ENCODE measurements around the gene LUZP2. TPM values are rescaled to one million over a fixed set of nuclear protein-coding genes. Genes with fewer than 3 reads are reported as not detected.

LUZP2 gene
- polyA plus RNA-seq, 1 donor from 2014 or later: 15.5 TPM

DNA sequence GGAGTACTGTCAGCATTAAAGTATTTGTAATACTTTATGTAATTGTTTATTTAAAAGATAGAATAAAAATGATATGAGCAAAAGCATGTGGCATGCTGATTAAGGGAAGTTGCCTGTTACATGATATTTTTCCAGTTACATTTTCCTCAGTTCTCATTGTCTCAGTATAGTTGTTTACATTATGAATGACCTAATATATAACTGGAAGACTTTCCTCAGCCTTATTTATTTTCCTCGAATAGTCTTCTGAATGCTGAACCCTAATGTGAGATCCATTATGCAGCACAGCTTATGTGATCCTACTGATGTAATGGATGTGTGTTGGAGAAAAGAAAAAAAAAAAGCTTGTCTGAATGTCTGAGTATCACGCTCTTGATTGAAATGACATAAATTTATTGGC is 95.5 kb downstream of the LUZP2 start:
- Histone ChIP-seq H3K36me3 (ENCODE audit: insufficient read depth, low read length) (no peaks in the 10 kb centered on the region), H3K9ac (ENCODE audit: low read length) (no peak overlapping the region), H4K20me1 (ENCODE audit: insufficient read depth) (no peaks in the 10 kb centered on the region), H3F3A (ENCODE audit: insufficient read depth, low read length, poor library complexity, severe bottlenecking) (no peaks in the 10 kb centered on the region), H3K27ac (ENCODE audit: low read length) (no peak overlapping the region), H3K4me3 (ENCODE audit: low read length) (no peak overlapping the region), H3K27me3 (ENCODE audit: insufficient read depth, low read depth, low read length) (no peaks in the 10 kb centered on the region), H3K79me2 (replicated peaks; ENCODE audit: insufficient read depth, low read length) (no peaks in the 10 kb centered on the region), H3K9me2 (ENCODE audit: insufficient read depth, low read length) (no peaks in the 10 kb centered on the region), H3K4me2 (ENCODE audit: low read length) (no peak overlapping the region), H3K9me3 (ENCODE audit: low read length) (no peaks in the 10 kb centered on the region), H2AFZ (ENCODE audit: low read depth, low read length) (no peak overlapping the region)
- TF ChIP-seq, protein P1, sequence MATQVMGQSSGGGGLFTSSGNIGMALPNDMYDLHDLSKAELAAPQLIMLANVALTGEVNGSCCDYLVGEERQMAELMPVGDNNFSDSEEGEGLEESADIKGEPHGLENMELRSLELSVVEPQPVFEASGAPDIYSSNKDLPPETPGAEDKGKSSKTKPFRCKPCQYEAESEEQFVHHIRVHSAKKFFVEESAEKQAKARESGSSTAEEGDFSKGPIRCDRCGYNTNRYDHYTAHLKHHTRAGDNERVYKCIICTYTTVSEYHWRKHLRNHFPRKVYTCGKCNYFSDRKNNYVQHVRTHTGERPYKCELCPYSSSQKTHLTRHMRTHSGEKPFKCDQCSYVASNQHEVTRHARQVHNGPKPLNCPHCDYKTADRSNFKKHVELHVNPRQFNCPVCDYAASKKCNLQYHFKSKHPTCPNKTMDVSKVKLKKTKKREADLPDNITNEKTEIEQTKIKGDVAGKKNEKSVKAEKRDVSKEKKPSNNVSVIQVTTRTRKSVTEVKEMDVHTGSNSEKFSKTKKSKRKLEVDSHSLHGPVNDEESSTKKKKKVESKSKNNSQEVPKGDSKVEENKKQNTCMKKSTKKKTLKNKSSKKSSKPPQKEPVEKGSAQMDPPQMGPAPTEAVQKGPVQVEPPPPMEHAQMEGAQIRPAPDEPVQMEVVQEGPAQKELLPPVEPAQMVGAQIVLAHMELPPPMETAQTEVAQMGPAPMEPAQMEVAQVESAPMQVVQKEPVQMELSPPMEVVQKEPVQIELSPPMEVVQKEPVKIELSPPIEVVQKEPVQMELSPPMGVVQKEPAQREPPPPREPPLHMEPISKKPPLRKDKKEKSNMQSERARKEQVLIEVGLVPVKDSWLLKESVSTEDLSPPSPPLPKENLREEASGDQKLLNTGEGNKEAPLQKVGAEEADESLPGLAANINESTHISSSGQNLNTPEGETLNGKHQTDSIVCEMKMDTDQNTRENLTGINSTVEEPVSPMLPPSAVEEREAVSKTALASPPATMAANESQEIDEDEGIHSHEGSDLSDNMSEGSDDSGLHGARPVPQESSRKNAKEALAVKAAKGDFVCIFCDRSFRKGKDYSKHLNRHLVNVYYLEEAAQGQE (IDR thresholded peaks at IDR 0.05; ENCODE audit: borderline replicate concordance): no peak
- TF ChIP-seq MXI1 (conservative IDR thresholded peaks at IDR 0.05; ENCODE audit: poor library complexity, severe bottlenecking): no peak
- TF ChIP-seq EP300 (conservative IDR thresholded peaks at IDR 0.05; ENCODE audit: poor library complexity, severe bottlenecking): no peak
- no peak for TF ChIP-seq EZH2 (IDR thresholded peaks at IDR 0.05; ENCODE audit: borderline replicate concordance, insufficient read depth, low read length, poor library complexity, severe bottlenecking)
- no peak for TF ChIP-seq SMC3 (conservative IDR thresholded peaks at IDR 0.05; ENCODE audit: poor library complexity)
- no peak for TF ChIP-seq TAF1 (IDR thresholded peaks at IDR 0.05; ENCODE audit: low read depth)
- no peak for TF ChIP-seq CTCF (IDR thresholded peaks at IDR 0.05; ENCODE audit: poor library complexity, severe bottlenecking)

DNA sequence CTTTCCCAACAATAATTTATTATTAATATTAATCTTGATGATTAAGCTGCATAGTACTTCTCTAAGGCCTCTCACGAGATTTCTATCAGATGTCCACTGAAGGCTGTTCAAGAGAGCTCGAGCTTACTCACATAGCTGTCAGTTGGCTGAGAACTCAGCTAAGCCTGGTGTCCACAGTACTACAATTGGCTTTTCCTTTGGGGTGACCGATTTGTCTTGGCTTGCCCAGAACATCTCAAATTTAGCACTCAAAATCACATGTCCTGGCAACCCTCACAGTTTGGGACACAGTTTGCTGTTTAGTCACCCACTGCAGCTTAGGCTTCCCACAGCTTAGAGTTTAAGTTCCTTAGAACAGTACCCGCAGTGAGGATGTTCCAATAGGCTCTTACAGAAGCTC is 96.5 kb downstream of the LUZP2 start:
- Histone ChIP-seq H3K79me2 (replicated peaks; ENCODE audit: insufficient read depth, low read length) (no peaks in the 10 kb centered on the region), H3K9me3 (ENCODE audit: low read length) (no peaks in the 10 kb centered on the region), H2AFZ (ENCODE audit: low read depth, low read length) (no peak overlapping the region), H3K9ac (ENCODE audit: low read length) (no peak overlapping the region), H3K4me3 (ENCODE audit: low read length) (no peak overlapping the region), H3K27me3 (ENCODE audit: insufficient read depth, low read depth, low read length) (no peaks in the 10 kb centered on the region), H3F3A (ENCODE audit: insufficient read depth, low read length, poor library complexity, severe bottlenecking) (no peaks in the 10 kb centered on the region), H3K9me2 (ENCODE audit: insufficient read depth, low read length) (no peaks in the 10 kb centered on the region), H3K27ac (ENCODE audit: low read length) (no peak overlapping the region), H3K4me2 (ENCODE audit: low read length) (no peak overlapping the region), H4K20me1 (ENCODE audit: insufficient read depth) (no peaks in the 10 kb centered on the region), H3K36me3 (ENCODE audit: insufficient read depth, low read length) (no peaks in the 10 kb centered on the region)
- TF ChIP-seq RAD21 (conservative IDR thresholded peaks at IDR 0.05) (no peak), EP300 (conservative IDR thresholded peaks at IDR 0.05; ENCODE audit: poor library complexity, severe bottlenecking) (no peak), CTCF (IDR thresholded peaks at IDR 0.05; ENCODE audit: poor library complexity, severe bottlenecking) (no peak), EZH2 (IDR thresholded peaks at IDR 0.05; ENCODE audit: borderline replicate concordance, insufficient read depth, low read length, poor library complexity, severe bottlenecking) (no peak), TAF1 (IDR thresholded peaks at IDR 0.05; ENCODE audit: low read depth) (no peak), MXI1 (conservative IDR thresholded peaks at IDR 0.05; ENCODE audit: poor library complexity, severe bottlenecking) (no peak), POLR2AphosphoS5 (IDR thresholded peaks at IDR 0.05) (no peak)
- TF ChIP-seq, protein P1 (IDR thresholded peaks at IDR 0.05; ENCODE audit: borderline replicate concordance): no peak

Data from neural cell (in vitro differentiated cells).